Measurements from ENCODE around the gene AMBN.
A peak's percentile ranks its signal among the peaks of the same experiment; 100 is the strongest.

Gene AMBN, protein sequence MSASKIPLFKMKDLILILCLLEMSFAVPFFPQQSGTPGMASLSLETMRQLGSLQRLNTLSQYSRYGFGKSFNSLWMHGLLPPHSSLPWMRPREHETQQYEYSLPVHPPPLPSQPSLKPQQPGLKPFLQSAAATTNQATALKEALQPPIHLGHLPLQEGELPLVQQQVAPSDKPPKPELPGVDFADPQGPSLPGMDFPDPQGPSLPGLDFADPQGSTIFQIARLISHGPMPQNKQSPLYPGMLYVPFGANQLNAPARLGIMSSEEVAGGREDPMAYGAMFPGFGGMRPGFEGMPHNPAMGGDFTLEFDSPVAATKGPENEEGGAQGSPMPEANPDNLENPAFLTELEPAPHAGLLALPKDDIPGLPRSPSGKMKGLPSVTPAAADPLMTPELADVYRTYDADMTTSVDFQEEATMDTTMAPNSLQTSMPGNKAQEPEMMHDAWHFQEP

DNA sequence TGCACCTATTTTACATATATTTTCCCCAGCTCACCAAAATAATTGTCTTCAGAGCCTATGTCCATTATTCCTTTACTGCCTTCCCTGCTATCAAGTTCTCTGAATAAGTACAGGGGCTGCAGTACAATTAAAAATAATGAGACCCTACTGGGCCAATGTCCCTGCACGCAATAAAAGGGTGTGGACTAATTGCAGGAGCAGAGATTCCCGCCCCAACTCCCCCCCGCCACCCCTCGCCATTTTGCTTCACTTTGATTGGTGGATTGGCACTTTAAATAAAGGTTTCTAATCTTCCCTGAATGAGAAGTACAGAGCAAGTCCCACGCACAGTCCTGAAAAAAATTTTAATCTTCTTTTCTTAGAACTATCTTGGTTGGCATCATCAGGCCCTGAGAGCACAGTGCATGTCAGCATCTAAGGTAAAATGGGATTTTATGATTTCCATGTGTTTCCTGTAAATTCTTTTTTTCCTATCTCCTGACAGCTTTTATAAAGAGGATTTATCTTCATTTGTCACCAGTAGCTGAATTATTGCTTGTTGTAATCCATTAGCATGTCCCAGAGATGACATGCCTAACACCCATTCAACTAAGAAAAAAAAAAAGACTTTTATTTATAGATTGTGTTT, at the start of gene AMBN:
Gene AMBN, plus strand, starts transcription at position 302 of the 628 bp plus-strand sequence. Its CDS starts 103 bp downstream, at position 405.
- DNase-seq (ENCODE audit: low read depth) = no peak

DNA sequence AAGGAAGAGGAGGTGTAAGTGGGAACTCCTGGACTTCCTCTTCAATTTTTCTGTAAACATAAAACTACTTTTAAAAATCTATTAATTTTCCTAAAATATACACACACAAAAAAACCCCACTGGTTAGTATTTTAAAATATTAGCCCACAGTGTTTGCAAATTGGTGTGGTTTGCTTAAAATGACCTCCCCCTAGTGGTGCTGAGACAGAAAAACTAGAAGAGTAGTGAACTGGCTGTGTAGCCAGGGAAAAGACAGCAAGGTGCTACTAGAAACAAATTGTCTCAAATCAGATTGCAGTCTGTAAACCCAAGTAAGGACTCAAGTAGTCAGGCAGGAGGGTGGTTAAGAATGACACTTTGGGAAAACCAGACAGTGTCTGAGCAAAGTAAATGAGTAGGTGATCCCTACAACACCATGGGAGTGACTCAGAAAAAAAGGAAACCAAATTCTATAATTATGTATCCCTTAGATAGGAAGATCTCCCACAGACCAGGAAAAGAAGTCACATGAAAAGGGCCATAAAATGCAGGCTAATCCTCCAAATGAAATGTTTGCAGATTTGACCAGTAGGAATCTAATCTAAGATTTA, 47.7 kb upstream of the AMBN start:
- DNase-seq (ENCODE audit: low read depth) = no peak

DNA sequence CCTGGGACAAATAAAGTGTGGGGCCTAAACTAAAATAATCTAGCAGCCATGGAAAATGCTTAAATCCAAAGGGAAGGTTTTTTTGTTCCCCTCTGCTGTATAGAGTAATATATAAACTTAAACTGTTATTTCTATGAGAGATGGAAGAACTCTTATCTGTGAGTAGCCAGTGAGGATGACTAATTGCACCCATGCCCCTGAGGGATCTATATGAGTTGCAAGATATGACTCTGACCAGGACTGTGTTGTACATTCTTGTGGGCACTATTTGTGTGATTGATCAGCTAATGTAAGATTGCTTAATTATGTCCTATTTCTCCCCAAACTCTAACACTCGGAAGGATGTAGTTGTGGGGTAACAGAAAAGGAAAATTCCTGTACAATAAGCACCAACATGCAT, 35.2 kb upstream of the AMBN start:
- DNase-seq (ENCODE audit: low read depth) = no peak

DNA sequence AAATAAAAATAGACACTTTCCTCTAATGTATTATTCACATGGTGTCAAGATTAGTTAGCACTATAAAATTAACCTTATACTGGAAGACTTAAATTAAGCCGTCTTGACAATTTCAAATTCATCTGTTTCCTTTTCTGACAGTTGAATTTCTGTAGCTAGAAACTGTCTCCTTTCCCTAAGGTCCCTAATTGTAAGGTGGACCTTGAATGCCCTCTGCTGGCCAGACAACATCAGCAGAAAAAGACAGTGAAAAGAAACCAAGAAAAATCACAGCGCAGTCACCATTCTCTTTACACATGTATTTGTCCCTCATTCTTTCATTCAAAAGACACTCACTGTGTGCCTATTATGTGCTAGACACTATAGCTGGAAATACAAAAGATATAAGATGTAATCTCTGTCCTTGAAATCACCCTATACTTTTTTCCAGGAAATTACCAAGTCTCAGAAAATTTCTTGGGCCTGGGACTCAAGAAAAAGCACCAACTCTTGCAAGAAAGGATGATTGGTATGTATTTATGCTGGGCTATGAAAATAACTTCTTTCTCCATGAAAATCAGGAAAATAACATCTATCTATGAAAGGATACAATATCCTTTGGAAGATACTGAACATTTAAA, 32.7 kb upstream of the AMBN start:
- DNase-seq (ENCODE audit: low read depth) = no peak

DNA sequence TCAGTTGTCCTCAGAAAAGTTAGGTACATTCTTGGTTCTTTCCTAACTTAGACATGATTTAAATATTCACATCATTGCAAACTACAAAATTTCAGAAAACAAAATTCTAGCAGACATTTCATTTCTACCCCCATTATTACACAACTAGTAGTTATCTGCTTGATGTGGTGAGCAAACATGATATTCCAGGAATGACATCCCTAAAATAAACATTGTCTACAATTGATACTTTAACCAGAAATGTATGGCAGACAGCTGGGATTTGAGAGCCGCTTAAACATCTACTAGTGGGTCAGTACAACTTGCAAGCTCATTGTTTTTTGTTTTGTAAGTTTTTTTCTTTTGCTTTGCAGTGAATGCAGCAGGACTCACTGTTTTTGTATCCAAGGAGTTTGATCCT, 32.1 kb upstream of the AMBN start:
- no peak for DNase-seq (ENCODE audit: low read depth)

DNA sequence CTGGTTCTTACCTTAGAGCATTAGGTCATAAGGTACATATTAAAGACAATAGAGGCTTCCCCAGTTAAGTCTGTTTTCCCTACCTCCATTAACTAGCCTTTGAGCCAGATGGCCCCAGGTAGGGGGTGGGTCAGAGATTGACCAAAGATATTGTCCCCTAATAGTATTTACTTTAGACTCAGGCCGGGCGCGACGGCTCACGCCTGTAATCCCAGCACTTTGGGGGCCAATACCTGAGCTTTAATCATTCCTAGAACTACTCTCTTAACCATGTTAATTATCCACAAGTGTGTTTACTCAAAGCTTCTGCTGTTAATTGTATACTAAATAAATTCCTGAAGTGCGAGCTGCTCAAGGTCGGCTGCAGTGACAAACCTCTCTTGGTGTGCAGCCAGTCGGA, 28.0 kb upstream of the AMBN start:
- no peak for DNase-seq (ENCODE audit: low read depth)

DNA sequence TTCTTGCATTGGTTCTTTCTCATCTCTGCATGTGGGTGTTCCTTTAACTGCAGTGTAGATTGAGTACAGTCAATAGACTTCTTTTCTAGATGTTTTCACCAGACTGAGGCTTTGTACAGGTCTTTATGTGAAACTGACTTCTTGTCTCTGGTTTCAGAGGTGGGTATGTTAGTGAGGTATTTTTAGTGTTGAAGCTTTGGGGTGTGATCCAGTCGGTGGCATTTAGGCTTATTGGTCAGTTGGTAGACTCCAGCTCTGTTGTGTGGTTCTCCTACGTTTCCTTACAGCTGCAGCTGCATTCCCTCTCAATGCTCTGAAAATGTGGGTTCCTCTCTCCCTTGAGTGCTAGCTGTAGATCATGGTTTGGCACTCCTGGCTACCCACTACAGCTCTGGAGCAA, 21.3 kb upstream of the AMBN start:
- DNase-seq (ENCODE audit: low read depth) = no peak

DNA sequence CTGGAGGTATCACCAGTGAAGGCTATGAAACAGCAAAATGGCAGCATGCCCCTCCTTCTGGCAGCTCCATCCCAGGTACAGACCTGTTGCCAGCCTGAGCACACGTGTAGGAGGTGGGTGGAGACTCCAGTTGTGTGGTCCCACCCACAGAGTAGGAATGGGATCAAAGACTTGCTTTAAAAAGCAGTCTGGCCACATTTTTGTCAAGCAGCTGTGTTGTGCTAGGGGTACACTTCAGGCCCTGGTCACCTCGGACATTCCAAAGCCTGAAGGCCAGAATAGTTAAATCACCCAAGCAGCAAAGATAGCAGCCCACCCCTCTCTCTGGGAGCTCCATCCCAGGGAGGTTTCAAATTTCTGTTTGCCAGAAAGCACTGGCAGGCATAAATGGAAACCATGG, 20.3 kb upstream of the AMBN start:
- no peak for DNase-seq (ENCODE audit: low read depth)

DNA sequence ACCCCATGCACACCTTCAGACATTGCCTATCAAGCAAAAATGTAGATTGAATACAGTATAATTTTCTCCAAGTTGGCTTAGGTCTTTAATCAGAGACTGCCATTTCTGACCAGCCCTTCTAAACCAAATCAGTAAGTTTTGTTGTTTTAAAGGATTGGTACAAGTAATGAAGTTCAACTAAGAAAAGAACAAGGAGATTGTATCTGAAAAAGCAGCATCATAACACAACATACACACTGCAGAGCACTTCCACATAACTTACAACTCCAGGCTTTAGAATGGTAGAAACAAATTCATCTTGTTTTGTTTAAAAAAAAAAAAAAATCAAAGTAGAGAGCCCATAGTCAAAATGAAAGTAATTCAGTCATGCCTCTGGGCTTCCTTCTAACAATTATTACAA, 16.1 kb upstream of the AMBN start:
- no peak for DNase-seq (ENCODE audit: low read depth)

DNA sequence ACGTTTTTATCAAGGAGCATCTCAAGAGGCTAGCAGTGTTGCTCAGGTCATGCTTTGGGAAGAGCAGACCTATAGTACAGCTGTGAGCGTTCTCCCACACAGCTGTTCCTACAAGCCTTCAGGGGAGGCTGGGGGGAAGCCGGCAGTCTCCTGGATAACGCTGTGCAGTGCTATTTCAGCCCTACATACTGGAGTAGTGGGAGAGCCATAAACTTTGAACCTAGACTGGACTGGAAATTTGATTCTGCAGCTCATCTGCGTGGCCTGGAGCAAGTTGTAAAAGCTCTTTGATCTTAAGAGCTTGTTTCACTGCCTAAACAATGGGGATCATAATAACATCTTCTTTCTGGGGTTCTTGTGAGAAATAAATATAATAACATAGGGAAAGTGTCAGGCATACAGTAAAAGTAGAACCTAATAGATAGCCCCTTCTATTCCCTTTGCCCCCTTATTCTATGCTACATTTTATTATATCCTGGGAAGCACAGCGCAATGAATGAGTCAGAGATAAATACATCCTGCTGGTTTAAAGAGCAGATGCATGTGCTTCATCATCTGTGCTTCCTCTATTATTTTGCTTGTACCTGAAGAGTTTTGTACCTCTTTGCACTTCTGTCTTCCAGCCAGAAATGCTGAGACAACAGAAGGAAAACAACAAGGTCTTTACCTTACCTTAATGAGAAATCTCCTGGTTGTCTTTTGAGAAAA, 14.7 kb upstream of the AMBN start:
- DNase-seq (ENCODE audit: low read depth) = no peak

DNA sequence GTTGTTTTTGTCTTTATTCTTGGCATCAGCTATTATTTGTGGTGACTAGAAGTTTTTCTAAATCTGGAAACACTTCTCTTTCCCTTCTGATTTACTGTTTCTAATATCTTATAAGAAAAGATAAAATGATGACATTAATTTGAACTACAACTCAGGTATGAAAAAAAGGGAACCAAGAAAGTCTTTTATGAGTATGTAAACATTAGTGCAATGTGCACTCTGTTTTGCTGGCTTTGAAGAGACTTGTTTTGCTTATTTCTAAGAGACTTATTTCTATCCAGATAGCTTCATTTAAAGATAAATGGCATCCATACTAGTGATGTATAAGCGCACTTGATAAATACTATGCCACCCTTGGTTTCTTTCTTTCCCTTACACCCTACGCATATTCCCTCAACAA, 10.1 kb upstream of the AMBN start:
- DNase-seq (ENCODE audit: low read depth) = no peak

DNA sequence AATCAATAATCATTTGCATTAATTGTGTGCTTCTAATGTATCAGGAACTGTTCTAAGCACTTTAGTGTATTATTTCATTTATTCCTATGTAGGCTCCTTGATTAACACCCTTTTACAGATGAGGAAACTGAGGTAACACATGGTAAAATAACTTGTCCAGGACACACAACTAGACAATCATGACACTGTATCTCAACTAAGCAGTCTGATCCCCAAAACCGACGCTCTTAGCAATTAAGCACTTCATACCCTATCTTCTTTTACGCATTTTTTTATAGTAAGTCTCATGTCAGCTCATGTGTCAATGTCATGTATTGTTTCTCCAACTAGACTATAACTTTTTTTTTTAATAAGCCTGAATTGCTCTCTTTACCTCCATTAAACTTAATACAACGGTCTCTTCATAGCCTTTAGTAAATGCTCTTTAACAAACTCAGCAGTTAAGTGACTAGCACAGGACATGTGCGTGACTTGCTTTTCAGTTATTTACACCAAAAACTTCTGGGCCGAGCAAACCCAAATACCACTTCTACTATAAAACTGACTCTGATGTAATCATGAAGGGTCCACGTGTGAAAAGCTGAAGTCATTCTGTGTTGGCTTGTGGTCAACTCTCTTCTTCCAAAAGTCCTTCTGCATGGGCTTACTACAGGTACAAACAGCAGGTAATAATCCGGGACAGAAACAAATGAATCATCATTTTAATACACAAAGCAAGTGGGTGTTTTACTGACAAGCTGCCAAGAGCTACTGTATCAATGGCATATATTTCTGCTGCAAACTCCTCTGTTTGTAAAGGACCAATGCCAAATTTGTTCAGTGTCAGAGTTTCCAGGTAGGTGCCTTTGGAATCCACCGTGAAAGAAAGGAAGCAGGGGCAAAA, 7.9 kb upstream of the AMBN start:
- no peak for DNase-seq (ENCODE audit: low read depth)

DNA sequence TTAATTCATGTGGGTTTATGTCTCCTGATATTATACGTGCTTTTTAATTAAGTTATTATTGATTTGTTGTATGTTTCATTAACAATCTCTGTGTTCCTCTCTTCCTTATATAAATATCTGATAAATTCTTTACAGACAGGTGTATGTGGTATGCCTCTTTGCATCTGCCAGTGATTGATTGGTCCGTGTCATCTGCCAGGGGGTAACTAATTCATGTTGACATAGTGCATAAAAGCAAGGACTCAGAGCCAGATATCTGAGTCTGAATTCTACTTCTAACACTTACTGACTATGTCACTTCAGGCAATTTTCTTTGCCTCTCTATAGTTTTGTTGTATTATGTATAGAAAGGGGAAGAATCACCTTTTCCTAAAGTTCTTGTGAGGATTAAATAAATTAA, 5.2 kb upstream of the AMBN start:
- DNase-seq (ENCODE audit: low read depth) = no peak

DNA sequence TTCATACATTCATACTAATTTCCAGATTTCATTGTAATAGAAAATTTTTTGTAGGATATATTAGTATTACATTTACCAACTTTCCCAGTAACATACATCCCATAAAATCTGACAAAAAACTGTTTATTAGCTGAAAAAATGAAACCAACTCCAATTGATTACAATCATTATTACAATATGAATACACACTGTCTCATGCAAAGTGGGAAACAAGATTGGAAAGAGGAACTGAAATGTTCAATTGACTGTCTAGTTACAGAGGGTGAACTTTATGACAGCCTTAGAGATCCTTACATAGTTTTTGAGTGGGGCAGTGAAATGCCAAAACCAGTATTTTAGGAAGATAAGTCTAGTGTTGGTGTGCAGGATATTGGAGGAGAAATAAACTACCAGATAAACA, 2.3 kb upstream of the AMBN start:
- no peak for DNase-seq (ENCODE audit: low read depth)

DNA sequence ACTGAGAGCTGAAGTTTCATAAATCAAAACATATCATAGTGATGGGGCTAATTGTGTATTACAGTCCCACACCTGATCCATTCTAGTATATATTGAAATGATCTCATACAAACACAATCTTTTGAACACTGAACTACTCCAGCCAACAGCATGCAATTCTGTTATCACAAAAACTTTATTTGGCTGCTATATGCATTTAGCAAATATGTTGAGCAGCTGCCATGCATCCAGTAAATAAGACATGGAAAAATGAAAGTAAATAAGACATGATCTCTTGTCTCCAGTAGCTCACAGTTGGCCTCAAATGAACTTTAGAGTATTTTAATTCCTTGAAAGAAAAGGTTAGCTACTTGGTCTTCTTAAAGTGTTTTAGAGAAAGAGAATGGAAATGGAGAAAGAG, 2.1 kb downstream of the AMBN start:
- DNase-seq (ENCODE audit: low read depth) = no peak

DNA sequence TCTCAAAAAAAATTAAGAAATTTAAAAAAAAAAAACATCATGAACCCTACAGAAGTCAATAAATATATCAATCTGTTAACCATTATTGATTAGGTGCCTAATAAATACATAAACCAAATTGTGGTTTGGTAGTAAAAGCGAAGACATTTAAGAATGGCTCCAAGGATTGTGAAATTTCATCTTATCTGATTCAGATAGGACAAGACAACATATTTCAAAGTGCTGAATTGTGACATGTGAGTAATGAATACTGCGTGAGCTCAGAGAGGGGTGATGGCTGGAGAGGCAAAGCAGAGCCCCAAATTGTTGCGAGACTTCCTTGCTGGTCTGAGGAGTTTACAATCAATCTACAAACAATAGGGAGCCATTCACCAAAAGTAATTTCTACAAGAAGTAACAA, 8.2 kb downstream of the AMBN start:
- no peak for DNase-seq (ENCODE audit: low read depth)

DNA sequence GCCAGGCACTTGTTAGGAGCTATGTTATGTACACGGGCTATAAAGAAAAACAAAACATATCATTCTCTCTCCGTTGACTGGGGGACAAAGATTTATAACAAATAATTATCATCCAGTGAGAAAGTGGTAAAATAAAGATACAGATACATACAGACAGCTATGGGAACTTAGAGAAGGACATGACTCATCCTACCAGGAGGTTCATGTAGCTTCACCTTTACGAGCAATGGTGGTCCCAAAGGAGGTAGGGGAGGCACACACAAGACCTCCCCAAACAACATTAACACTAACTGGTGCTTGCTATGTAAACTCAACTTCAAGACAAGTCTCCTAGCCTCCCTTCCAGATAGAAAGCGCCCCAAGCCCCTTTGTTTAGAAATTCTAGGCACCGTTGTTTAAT, 8.9 kb downstream of the AMBN start:
- no peak for DNase-seq (ENCODE audit: low read depth)

DNA sequence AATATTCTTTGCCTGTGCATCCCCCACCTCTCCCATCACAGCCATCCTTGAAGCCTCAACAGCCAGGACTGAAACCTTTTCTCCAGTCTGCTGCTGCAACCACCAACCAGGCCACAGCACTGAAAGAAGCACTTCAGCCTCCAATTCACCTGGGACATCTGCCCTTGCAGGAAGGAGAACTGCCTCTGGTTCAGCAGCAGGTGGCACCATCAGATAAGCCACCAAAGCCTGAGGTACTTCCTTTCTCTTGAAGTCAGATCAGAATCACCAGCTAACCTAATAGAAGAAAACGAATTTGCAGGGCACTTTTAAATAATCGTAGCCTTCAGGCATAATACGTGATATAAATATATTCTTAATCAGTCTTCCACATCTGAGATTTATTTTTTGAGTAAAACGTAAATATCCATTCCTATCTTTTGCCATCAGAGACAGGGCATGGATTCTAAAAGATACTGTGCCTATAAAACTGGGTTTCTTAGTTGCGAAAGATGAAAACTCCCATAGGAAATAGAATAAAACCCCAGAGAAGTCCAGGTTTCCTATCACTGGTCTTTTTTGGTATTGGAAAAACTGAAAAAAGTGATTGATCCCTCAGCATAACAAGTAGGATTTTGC, 9.5 kb downstream of the AMBN start:
- peak; percentile 28 for DNase-seq (ENCODE audit: low read depth)

DNA sequence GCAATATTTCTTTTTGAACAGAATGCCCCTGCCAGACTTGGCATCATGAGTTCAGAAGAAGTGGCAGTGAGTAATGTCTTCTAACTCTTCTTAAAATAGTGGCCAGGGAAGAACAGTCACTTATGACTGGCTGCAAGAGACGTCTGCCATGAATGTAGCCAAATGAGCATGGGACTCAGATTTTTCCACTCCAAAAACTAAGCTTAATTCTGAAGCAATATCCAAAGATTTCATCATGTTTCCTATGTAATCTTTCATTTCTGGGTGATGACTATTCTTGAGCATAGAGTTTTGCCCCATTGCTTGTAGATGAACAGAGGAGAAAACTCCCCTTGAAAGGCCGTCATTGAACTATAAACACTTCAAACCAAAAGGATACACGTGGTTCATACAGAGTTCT, 11.8 kb downstream of the AMBN start:
- no peak for DNase-seq (ENCODE audit: low read depth)

DNA sequence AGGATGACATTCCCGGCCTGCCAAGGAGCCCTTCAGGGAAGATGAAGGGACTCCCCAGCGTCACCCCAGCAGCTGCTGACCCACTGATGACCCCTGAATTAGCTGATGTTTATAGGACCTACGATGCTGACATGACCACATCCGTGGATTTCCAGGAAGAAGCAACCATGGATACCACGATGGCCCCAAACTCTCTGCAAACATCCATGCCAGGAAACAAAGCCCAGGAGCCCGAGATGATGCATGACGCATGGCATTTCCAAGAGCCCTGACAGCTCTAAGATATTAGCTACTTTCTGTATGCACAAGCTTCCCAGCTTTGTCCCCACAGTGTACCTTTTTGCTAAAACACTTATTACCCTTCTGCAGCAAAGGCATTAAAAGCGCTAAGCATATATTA, 14.4 kb downstream of the AMBN start:
- DNase-seq (ENCODE audit: low read depth) = no peak

DNA sequence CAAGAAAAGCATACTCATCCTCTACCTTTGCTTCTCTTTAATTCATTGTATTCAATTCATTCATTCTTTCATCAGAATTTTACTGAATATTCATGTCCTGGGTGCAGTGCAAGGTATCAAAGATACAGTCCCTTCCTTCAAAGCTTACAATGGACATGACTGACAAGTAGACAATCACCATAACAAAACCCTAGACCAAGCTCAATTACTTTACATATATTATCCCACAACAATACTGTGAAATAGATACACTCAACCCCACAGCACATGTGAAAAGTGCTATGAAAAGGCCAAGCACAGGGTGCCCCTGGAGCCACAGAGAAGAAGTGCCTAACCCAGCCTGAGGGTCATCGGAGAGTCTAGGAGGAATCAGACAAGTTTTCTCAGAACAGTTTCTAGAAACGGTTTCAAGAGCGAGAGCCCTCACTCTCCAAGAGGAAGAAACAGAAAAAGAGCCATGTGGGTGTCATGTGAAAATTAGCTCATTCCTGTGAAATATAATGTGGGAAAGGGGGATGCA, 15.3 kb downstream of the AMBN start:
- no peak for DNase-seq (ENCODE audit: low read depth)
